Hepatocyte (in vitro differentiated cells): Measurements from ENCODE around the gene C2orf78. TPM values are rescaled to one million over a fixed set of nuclear protein-coding genes. Genes with fewer than 3 reads are reported as not detected.

Source experiments
- DNase-seq: peaks from one replicate; pipeline ENCODE4 v3.0.0-alpha.2; 2016; ENCODE audit warnings: low spot score
- H2AFZ ChIP-seq: fragments of 200-600 bp; sonication (generic); 2 replicates; pipeline ENCODE4 v1.6.0; 2016; ENCODE audit warnings: antibody characterized with exemption, mild to moderate bottlenecking
- H3K27ac ChIP-seq: fragments of 200-600 bp; sonication (generic); 2 replicates; pipeline ENCODE4 v1.5.1; 2016; ENCODE audit warnings: mild to moderate bottlenecking
- H3K27me3 ChIP-seq: fragments of 200-600 bp; sonication (generic); 2 replicates; pipeline ENCODE4 v1.6.1; 2016
- H3K36me3 ChIP-seq: fragments of 200-600 bp; sonication (generic); replicated peaks from 2 replicates; pipeline ENCODE4 v1.5.1; 2016; ENCODE audit warnings: low read depth; ENCODE audit not compliant: insufficient read depth
- H3K4me1 ChIP-seq: fragments of 200-600 bp; sonication (generic); 2 replicates; pipeline ENCODE4 v1.5.1; 2016; ENCODE audit warnings: mild to moderate bottlenecking, moderate library complexity; ENCODE audit not compliant: insufficient read depth
- H3K4me2 ChIP-seq: fragments of 200-600 bp; sonication (generic); 2 replicates; pipeline ENCODE4 v1.6.0; 2016
- H3K4me3 ChIP-seq: fragments of 200-600 bp; sonication (generic); 2 replicates; pipeline ENCODE4 v1.5.1; 2016; ENCODE audit warnings: mild to moderate bottlenecking
- H3K79me2 ChIP-seq: fragments of 200-600 bp; sonication (generic); 2 replicates; pipeline ENCODE4 v1.6.0; 2017; ENCODE audit warnings: mild to moderate bottlenecking
- H3K9me2 ChIP-seq: fragments of 200-600 bp; sonication (generic); replicated peaks from 2 replicates; pipeline ENCODE4 v1.6.0; 2017; ENCODE audit warnings: mild to moderate bottlenecking; ENCODE audit not compliant: insufficient read depth
- H3K9me3 ChIP-seq: fragments of 200-600 bp; sonication (generic); 2 replicates; pipeline ENCODE4 v1.5.1; 2016; ENCODE audit warnings: low read depth, mild to moderate bottlenecking
- H4K20me1 ChIP-seq: fragments of 200-600 bp; sonication (generic); 2 replicates; pipeline ENCODE4 v1.6.0; 2016; ENCODE audit warnings: mild to moderate bottlenecking; ENCODE audit not compliant: insufficient read depth, poor library complexity, severe bottlenecking
- CTCF ChIP-seq: fragments of 200-600 bp; sonication (generic); IDR thresholded peaks from 2 replicates; pipeline ENCODE4 v1.5.1; 2016; ENCODE audit warnings: antibody characterized with exemption, mild to moderate bottlenecking; ENCODE audit not compliant: poor library complexity
- EZH2 ChIP-seq: fragments of 200-600 bp; sonication (generic); IDR thresholded peaks from 2 replicates; pipeline ENCODE4 v1.6.1; 2016; ENCODE audit warnings: antibody characterized with exemption, mild to moderate bottlenecking, borderline replicate concordance
- EZH2phosphoT487 ChIP-seq: fragments of 200-600 bp; sonication (generic); IDR thresholded peaks from one replicate; pipeline ENCODE4 v1.6.1; 2018; ENCODE audit warnings: antibody characterized with exemption, mild to moderate bottlenecking, low read depth, moderate library complexity; ENCODE audit not compliant: unreplicated experiment, severe bottlenecking
- WGBS: methylation state at CpG from one replicate; pipeline ENCODE4 v1.1.6; 2016; ENCODE audit warnings: low lambda C conversion rate; ENCODE audit errors: missing lambda C conversion rate; 5-methylcytosine and 5-hydroxymethylcytosine counted together
- polyA plus RNA-seq: library from polyadenylated mRNA; unstranded; fragments of >200 nt; fragmentation: Nextera tagmentation; extraction: Ambion mirVana; gene quantifications from 2 replicates; pipeline ENCODE4 v1.2.1, GENCODE V29; 2016
- total RNA-seq: library from RNA; depleted of rRNA; stranded (reverse); fragments of >200 nt; gene quantifications from 2 replicates; pipeline ENCODE4 v1.2.3, GENCODE V29; 2014

The C2orf78 gene
- total and polyA plus RNA-seq, 2 experiments from 2014 or later, result not detected

GRCh38 chr2:73856214-73856613, 72.2 kb downstream of the C2orf78 start:
- H3K27ac ChIP-seq, result no peak overlapping the region
- H3K79me2 ChIP-seq, result no peaks in the 10 kb centered on the region
- H3K36me3 ChIP-seq, result no peaks in the 10 kb centered on the region
- no peaks in the 10 kb centered on the region for H4K20me1 ChIP-seq
- H3K4me1 ChIP-seq, result no peaks in the 10 kb centered on the region
- H3K9me2 ChIP-seq, result no peaks in the 10 kb centered on the region
- no peak overlapping the region for H3K4me3 ChIP-seq
- DNase-seq, result no peak
- H2AFZ ChIP-seq, result no peak overlapping the region
- H3K4me2 ChIP-seq, result no peak overlapping the region
- TF ChIP-seq CTCF (no peak), EZH2 (no peak), EZH2phosphoT487 (no peak)
- H3K9me3 ChIP-seq, result no peaks in the 10 kb centered on the region
- no peaks in the 10 kb centered on the region for H3K27me3 ChIP-seq

- Histone ChIP-seq H3K27me3 (no peaks in the 10 kb centered on the region), H3K36me3 (no peaks in the 10 kb centered on the region), H2AFZ (no peak overlapping the region), H3K79me2 (no peaks in the 10 kb centered on the region), H4K20me1 (no peaks in the 10 kb centered on the region), H3K4me1 (no peaks in the 10 kb centered on the region), H3K27ac (no peak overlapping the region), H3K9me2 (no peaks in the 10 kb centered on the region), H3K4me2 (no peak overlapping the region), H3K9me3 (no peaks in the 10 kb centered on the region), H3K4me3 (no peak overlapping the region)
- no peak for TF ChIP-seq EZH2
- no peak for TF ChIP-seq EZH2phosphoT487
- no peak for TF ChIP-seq CTCF
- peak; percentile 51 for DNase-seq
- WGBS, result 91% methylated on average over 6 of the region's 6 CpGs
Measured at GRCh38 chr2:73859721-73860586, 76.0 kb downstream of the C2orf78 start.

GRCh38 chr2:73862987-73863386, 79.0 kb downstream of the C2orf78 start:
- H2AFZ ChIP-seq, result no peak overlapping the region
- TF ChIP-seq CTCF, result no peak
- TF ChIP-seq EZH2, result no peak
- TF ChIP-seq EZH2phosphoT487, result no peak
- H3K4me2 ChIP-seq, result no peak overlapping the region
- no peak overlapping the region for H3K4me3 ChIP-seq
- no peak for DNase-seq
- no peaks in the 10 kb centered on the region for H3K9me3 ChIP-seq
- no peaks in the 10 kb centered on the region for H3K4me1 ChIP-seq
- H3K36me3 ChIP-seq, result peaks cover 5% of the 10 kb centered on the region
- H3K9me2 ChIP-seq, result no peaks in the 10 kb centered on the region
- no peaks in the 10 kb centered on the region for H3K27me3 ChIP-seq
- WGBS, result 89% methylated on average over 2 of the region's 2 CpGs
- H3K27ac ChIP-seq, result no peak overlapping the region
- H4K20me1 ChIP-seq, result no peaks in the 10 kb centered on the region
- no peaks in the 10 kb centered on the region for H3K79me2 ChIP-seq

Other genes with a start within 250 kb of the C2orf78 start
- 3.8 and 4.8 TPM in 2 replicates for gene NAT8, start 141.8 kb upstream of the C2orf78 start, total RNA-seq
- gene NAT8, start 141.8 kb upstream of the C2orf78 start, polyA plus RNA-seq, result 3.3 TPM in 2 replicates
- 45.1 and 68.2 TPM in 2 replicates for gene TPRKB, start 46.8 kb upstream of the C2orf78 start, total RNA-seq
- 37.2 and 40.5 TPM in 2 replicates for gene TPRKB, start 46.8 kb upstream of the C2orf78 start, polyA plus RNA-seq
- gene DUSP11, start 4.1 kb upstream of the C2orf78 start, total RNA-seq, result 32.9 and 37.2 TPM in 2 replicates
- 30.8 and 38.2 TPM in 2 replicates for gene DUSP11, start 4.1 kb upstream of the C2orf78 start, polyA plus RNA-seq
- gene STAMBP, start 44.8 kb downstream of the C2orf78 start, total RNA-seq, result 34.3 and 55.2 TPM in 2 replicates
- 40.0 and 43.0 TPM in 2 replicates for gene STAMBP, start 44.8 kb downstream of the C2orf78 start, polyA plus RNA-seq
- gene ACTG2, start 108.8 kb downstream of the C2orf78 start, total RNA-seq, result 20.3 and 25.6 TPM in 2 replicates
- gene ACTG2, start 108.8 kb downstream of the C2orf78 start, polyA plus RNA-seq, result 41.1 and 44.5 TPM in 2 replicates
- gene DGUOK, start 142.7 kb downstream of the C2orf78 start, total RNA-seq, result 68.0 and 75.8 TPM in 2 replicates
- 111 and 116 TPM in 2 replicates for gene DGUOK, start 142.7 kb downstream of the C2orf78 start, polyA plus RNA-seq
- gene TET3, start 200.7 kb downstream of the C2orf78 start, total RNA-seq, result 11.5 and 14.5 TPM in 2 replicates
- 3.6 TPM in 2 replicates for gene TET3, start 200.7 kb downstream of the C2orf78 start, polyA plus RNA-seq